ENCODE measurements around the gene OVCH1. TPM values are rescaled to one million over a fixed set of nuclear protein-coding genes. Genes with fewer than 3 reads are reported as not detected.

OVCH1 gene
- total RNA-seq, 2 experiments from 2014 or later, result not detected

GRCh38 chr12:29528161-29528560, 30.7 kb upstream of the OVCH1 start:
- Histone ChIP-seq H3K9me3 (ENCODE audit: low read length) (no peaks in the 10 kb centered on the region), H3K27ac (ENCODE audit: low read depth, low read length, poor library complexity, severe bottlenecking) (no peak overlapping the region), H4K20me1 (ENCODE audit: insufficient read depth, low read length) (no peaks in the 10 kb centered on the region), H3K9me2 (ENCODE audit: insufficient read depth, low read length) (no peaks in the 10 kb centered on the region), H3K4me2 (ENCODE audit: low read length) (no peak overlapping the region), H3K4me1 (ENCODE audit: insufficient read depth, low read length, poor library complexity, severe bottlenecking) (no peaks in the 10 kb centered on the region), H3K36me3 (ENCODE audit: insufficient read depth, low read length) (no peaks in the 10 kb centered on the region), H2AFZ (ENCODE audit: low read length) (no peak overlapping the region), H3K79me2 (ENCODE audit: insufficient read depth, low read depth, low read length) (no peaks in the 10 kb centered on the region), H3K4me3 (ENCODE audit: low read depth, low read length, poor library complexity, severe bottlenecking) (no peak overlapping the region)
- no peak for TF ChIP-seq EZH2phosphoT487 (IDR thresholded peaks at IDR 0.05; ENCODE audit: borderline replicate concordance, low read depth, low read length)
- no peak for TF ChIP-seq CTCF (conservative IDR thresholded peaks at IDR 0.05; ENCODE audit: low read length)
- DNase-seq (ENCODE audit: low spot score), result no peak
- no TSS peak for BruUV-seq (replicated peaks)
- intact Hi-C loops (cut with micrococcal nuclease; ENCODE audit: unreplicated experiment), result no loop called here
- POLR2A ChIA-PET, result interaction anchor here (0.6 kb wide), 1 partner anchor 18 kb away, joined by 3 read pairs; no protein-coding TSS in a partner anchor
- CTCF ChIA-PET (ENCODE audit: unreplicated experiment), result no interaction called here

- no peaks in the 10 kb centered on the region for H3K4me1 ChIP-seq (ENCODE audit: insufficient read depth, low read length, poor library complexity, severe bottlenecking)
- CTCF ChIA-PET (ENCODE audit: unreplicated experiment), result no interaction called here
- no peak overlapping the region for H2AFZ ChIP-seq (ENCODE audit: low read length)
- intact Hi-C loops (cut with micrococcal nuclease; ENCODE audit: unreplicated experiment), result no loop called here
- no peak overlapping the region for H3K4me3 ChIP-seq (ENCODE audit: low read depth, low read length, poor library complexity, severe bottlenecking)
- H4K20me1 ChIP-seq (ENCODE audit: insufficient read depth, low read length), result no peaks in the 10 kb centered on the region; the same call in 1 of the 2 replicates
- BruUV-seq (replicated peaks), result no TSS peak
- H3K9me3 ChIP-seq (ENCODE audit: low read length), result no peaks in the 10 kb centered on the region
- H3K4me2 ChIP-seq (ENCODE audit: low read length), result no peak overlapping the region
- TF ChIP-seq CTCF (conservative IDR thresholded peaks at IDR 0.05; ENCODE audit: low read length) (no peak), EZH2phosphoT487 (IDR thresholded peaks at IDR 0.05; ENCODE audit: borderline replicate concordance, low read depth, low read length) (no peak)
- no peak for DNase-seq (ENCODE audit: low spot score)
- no peaks in the 10 kb centered on the region for H3K79me2 ChIP-seq (ENCODE audit: insufficient read depth, low read depth, low read length)
- H3K36me3 ChIP-seq (ENCODE audit: insufficient read depth, low read length), result no peaks in the 10 kb centered on the region
- POLR2A ChIA-PET, result no interaction called here
- no peaks in the 10 kb centered on the region for H3K9me2 ChIP-seq (ENCODE audit: insufficient read depth, low read length)
- no peak overlapping the region for H3K27ac ChIP-seq (ENCODE audit: low read depth, low read length, poor library complexity, severe bottlenecking)
Observed at GRCh38 chr12:29521951-29522350, 24.5 kb upstream of the OVCH1 start.

GRCh38 chr12:29519585-29520182, 22.2 kb upstream of the OVCH1 start:
- no peak overlapping the region for H3K27ac ChIP-seq (ENCODE audit: low read depth, low read length, poor library complexity, severe bottlenecking)
- BruUV-seq (replicated peaks), result no TSS peak
- H2AFZ ChIP-seq (ENCODE audit: low read length), result no peak overlapping the region
- ChIA-PET POLR2A (interaction anchor here (0.7 kb wide), 1 partner anchor 8 kb away, joined by 5 read pairs; no protein-coding TSS in a partner anchor), CTCF (ENCODE audit: unreplicated experiment) (no interaction called here)
- H3K36me3 ChIP-seq (ENCODE audit: insufficient read depth, low read length), result no peaks in the 10 kb centered on the region
- H3K79me2 ChIP-seq (ENCODE audit: insufficient read depth, low read depth, low read length), result no peaks in the 10 kb centered on the region
- peak; percentile 44 for DNase-seq (ENCODE audit: low spot score)
- H3K4me3 ChIP-seq (ENCODE audit: low read depth, low read length, poor library complexity, severe bottlenecking), result no peak overlapping the region
- no peak overlapping the region for H3K4me2 ChIP-seq (ENCODE audit: low read length)
- no peaks in the 10 kb centered on the region for H3K4me1 ChIP-seq (ENCODE audit: insufficient read depth, low read length, poor library complexity, severe bottlenecking)
- H3K9me3 ChIP-seq (ENCODE audit: low read length), result no peaks in the 10 kb centered on the region
- H4K20me1 ChIP-seq (ENCODE audit: insufficient read depth, low read length), result no peaks in the 10 kb centered on the region; the same call in 1 of the 2 replicates
- TF ChIP-seq EZH2phosphoT487 (IDR thresholded peaks at IDR 0.05; ENCODE audit: borderline replicate concordance, low read depth, low read length) (no peak), CTCF (conservative IDR thresholded peaks at IDR 0.05; ENCODE audit: low read length) (peak; percentile 89)
- H3K9me2 ChIP-seq (ENCODE audit: insufficient read depth, low read length), result no peaks in the 10 kb centered on the region
- intact Hi-C loops (cut with micrococcal nuclease; ENCODE audit: unreplicated experiment), result loop anchor here (1.0 kb wide), 2 partner anchors 1288 to 1325 kb away; no protein-coding TSS in a partner anchor
